HCT116 (cell line): Measurements from ENCODE around the gene ELF5. TPM values are rescaled to one million over a fixed set of nuclear protein-coding genes. Genes with fewer than 3 reads are reported as not detected.

ENCODE experiments used
- ATAC-seq: fragments of 200-7000 bp; cut with Tn5 transposase; 2 replicates; pipeline ENCODE4 v1.9.1; 2020; ENCODE audit warnings: mild to moderate bottlenecking, moderate library complexity
- BruUV-seq: library from RNA; stranded (reverse); fragments of 400-500 nt; replicated peaks from 2 replicates; lab custom pipeline; 2021; lab: Mats Ljungman, UMichigan
- CTCF ChIA-PET: fragments of 300-600 bp; sonication (Branson Sonifier 250); formaldehyde crosslinking; loops from one replicate; lab custom pipeline; 2021; ENCODE audit warnings: antibody characterized with exemption; lab: Charles Lee
- POLR2A ChIA-PET: fragments of 300-600, 350-600 bp; sonication (Branson Sonifier 250); formaldehyde crosslinking; loops from one replicate; lab custom pipeline; 2021; ENCODE audit warnings: antibody characterized with exemption; lab: Charles Lee
- RAD21 ChIA-PET, 2 experiments: fragments of 300-600 bp; sonication (Branson Sonifier 250); formaldehyde crosslinking; loops; one replicate each; lab custom pipeline; 2023; ENCODE audit warnings: low total read pairs in 2 of 2; ENCODE audit not compliant: uncharacterized antibody in 2 of 2, unreplicated experiment in 2 of 2, low non-redundant PET in 1 of 2; lab: Charles Lee
- DNase-seq: peaks from one replicate; pipeline ENCODE4 v3.0.0-alpha.2; 2010; ENCODE audit warnings: low read depth, low spot score
- H2AFZ ChIP-seq: fragments of 200-600 bp; shearing (Covaris generic), sonication (generic); 2 replicates; pipeline ENCODE4 v1.6.1; 2017; ENCODE audit warnings: low read depth, mixed run types, mixed read lengths, antibody characterized with exemption, low read length; ENCODE audit not compliant: poor library complexity, severe bottlenecking
- H3K27ac ChIP-seq: 2 replicates; pipeline ENCODE4 v1.5.1; 2012; ENCODE audit warnings: low read depth, low read length
- H3K27me3 ChIP-seq: fragments of 200-600 bp; sonication (generic); 2 replicates; pipeline ENCODE4 v1.6.1; 2016; ENCODE audit warnings: mixed run types, low read length, mixed read lengths; ENCODE audit not compliant: insufficient read depth
- H3K36me3 ChIP-seq, 2 experiments: fragments of 200-500 bp in 1 of 2; fragments of 200-600 bp in 1 of 2; sonication (Bioruptor generic) in 1 of 2; sonication (generic) in 1 of 2; 2 replicates each; pipeline versions ENCODE4 v1.5.1 to v1.6.1; 2014 to 2016; ENCODE audit warnings: low read length in 2 of 2, inconsistent platforms in 1 of 2, mixed read lengths in 1 of 2, mixed run types in 1 of 2; ENCODE audit not compliant: insufficient read depth in 2 of 2, control insufficient read depth in 1 of 2
- H3K4me1 ChIP-seq, 2 experiments: fragments of 200-600 bp in 1 of 2; sonication (generic) in 1 of 2; 2 replicates each; pipeline versions ENCODE4 v1.5.1 to v1.6.1; 2012 to 2017; ENCODE audit warnings: low read length in 2 of 2, inconsistent platforms in 1 of 2, mild to moderate bottlenecking in 1 of 2, mixed read lengths in 1 of 2, mixed run types in 1 of 2, moderate library complexity in 1 of 2; ENCODE audit not compliant: insufficient read depth in 2 of 2, control insufficient read depth in 1 of 2
- H3K4me2 ChIP-seq: fragments of 200-600 bp; sonication (generic); 2 replicates; pipeline ENCODE4 v1.6.1; 2017; ENCODE audit warnings: mixed run types, low read length, mixed read lengths
- H3K4me3 ChIP-seq, 2 experiments: fragments of 200-600 bp in 1 of 2; sonication (generic) in 1 of 2; replicated peaks in 1 of 2; 2 replicates each; pipeline ENCODE4 v1.5.1; 2011 to 2016; ENCODE audit warnings: low read length in 2 of 2, control low read depth in 1 of 2, low read depth in 1 of 2, mild to moderate bottlenecking in 1 of 2, mixed read lengths in 1 of 2, mixed run types in 1 of 2
- H3K79me2 ChIP-seq: fragments of 200-600 bp; sonication (generic); 2 replicates; pipeline ENCODE4 v1.6.1; 2017; ENCODE audit warnings: mild to moderate bottlenecking, mixed run types, low read length, moderate library complexity, mixed read lengths; ENCODE audit not compliant: insufficient read depth
- H3K9ac ChIP-seq: fragments of 200-600 bp; sonication (generic); 2 replicates; pipeline ENCODE4 v1.6.1; 2016; ENCODE audit warnings: low read length, mixed read lengths
- H3K9me2 ChIP-seq: fragments of 200-600 bp; sonication (generic), shearing (Covaris generic); 2 replicates; pipeline ENCODE4 v1.6.1; 2017; ENCODE audit warnings: mixed run types, mild to moderate bottlenecking, moderate library complexity; ENCODE audit not compliant: insufficient read depth
- H3K9me3 ChIP-seq, 2 experiments: fragments of 200-500 bp in 1 of 2; fragments of 200-600 bp in 1 of 2; sonication (Bioruptor generic) in 1 of 2; sonication (generic) in 1 of 2; 2 replicates each; pipeline ENCODE4 v1.6.1; 2014 to 2017; ENCODE audit warnings: low read length in 2 of 2, mixed read lengths in 2 of 2, inconsistent platforms in 1 of 2, low read depth in 1 of 2, mild to moderate bottlenecking in 1 of 2, mixed run types in 1 of 2, moderate library complexity in 1 of 2; ENCODE audit not compliant: control insufficient read depth in 1 of 2, insufficient read depth in 1 of 2
- H4K20me1 ChIP-seq: fragments of 200-600 bp; sonication (generic), shearing (Covaris generic); 2 replicates; pipeline ENCODE4 v1.6.1; 2017; ENCODE audit warnings: mixed run types, mild to moderate bottlenecking, moderate library complexity; ENCODE audit not compliant: insufficient read depth
- ATF3 ChIP-seq: IDR thresholded peaks from 2 replicates; pipeline ENCODE4 v1.6.1; 2012
- CBX3 ChIP-seq: IDR thresholded peaks from 2 replicates; pipeline ENCODE4 v1.6.1; 2012; ENCODE audit warnings: low read depth
- CEBPB ChIP-seq: IDR thresholded peaks from 2 replicates; pipeline ENCODE4 v1.6.1; 2012; ENCODE audit warnings: low read depth
- EGR1 ChIP-seq: IDR thresholded peaks from 2 replicates; pipeline ENCODE4 v1.6.1; 2012; ENCODE audit warnings: low read depth
- ELF1 ChIP-seq: IDR thresholded peaks from 2 replicates; pipeline ENCODE4 v1.6.1; 2012; ENCODE audit warnings: low read depth, borderline replicate concordance
- EZH2 ChIP-seq: fragments of 200-600 bp; sonication (generic); IDR thresholded peaks from 2 replicates; pipeline ENCODE4 v1.6.1; 2017; ENCODE audit warnings: antibody characterized with exemption, mixed run types
- FOSL1 ChIP-seq: IDR thresholded peaks from 2 replicates; pipeline ENCODE4 v1.6.1; 2012; ENCODE audit warnings: low read depth
- MAX ChIP-seq: IDR thresholded peaks from 2 replicates; pipeline ENCODE4 v1.6.1; 2012
- POLR2A ChIP-seq: IDR thresholded peaks from 2 replicates; pipeline ENCODE4 v1.7.0; 2011; ENCODE audit warnings: borderline replicate concordance; ENCODE audit not compliant: insufficient read depth, insufficient read length; ENCODE audit errors: extremely low read depth
- POLR2AphosphoS5 ChIP-seq: IDR thresholded peaks from 2 replicates; pipeline ENCODE4 v1.6.1; 2011; ENCODE audit warnings: mild to moderate bottlenecking, low read depth, low read length, moderate library complexity
- RAD21 ChIP-seq: IDR thresholded peaks from 2 replicates; pipeline ENCODE4 v1.6.1; 2012; ENCODE audit warnings: low read depth, mild to moderate bottlenecking
- SIN3A ChIP-seq: IDR thresholded peaks from 2 replicates; pipeline ENCODE4 v1.6.1; 2012; ENCODE audit warnings: low read depth
- SP1 ChIP-seq: IDR thresholded peaks from 2 replicates; pipeline ENCODE4 v1.6.1; 2012; ENCODE audit warnings: low read depth
- SRF ChIP-seq: IDR thresholded peaks from 2 replicates; pipeline ENCODE4 v1.6.1; 2012; ENCODE audit warnings: low read depth
- TCF7L2 ChIP-seq: IDR thresholded peaks from 2 replicates; pipeline ENCODE4 v1.7.0; 2011; ENCODE audit warnings: borderline replicate concordance, inconsistent platforms; ENCODE audit not compliant: insufficient read depth, insufficient read length; ENCODE audit errors: extremely low read depth
- YY1 ChIP-seq: IDR thresholded peaks from 2 replicates; pipeline ENCODE4 v1.6.1; 2011; ENCODE audit warnings: low read length, low read depth, moderate library complexity, mild to moderate bottlenecking; ENCODE audit not compliant: insufficient replicate concordance; ENCODE audit errors: extremely low read depth
- ZFX ChIP-seq: fragments of 450-650 bp; IDR thresholded peaks from 2 replicates; pipeline ENCODE4 v1.6.1; 2017
- intact Hi-C: fragments of 100-400 bp; cut with micrococcal nuclease; formaldehyde crosslinking; loops from 2 replicates; pipeline ENCODE4 v1.10.0; 2022
- total RNA-seq: library from RNA; stranded (reverse); gene quantifications from one replicate; pipeline ENCODE4 v1.2.1, GENCODE V29; 2021; ENCODE audit not compliant: unreplicated experiment
- TF ChIP-seq, protein P1 (sequence below): IDR thresholded peaks from 2 replicates; pipeline ENCODE4 v1.6.1; 2011; ENCODE audit warnings: mild to moderate bottlenecking, low read length, moderate library complexity; ENCODE audit not compliant: insufficient replicate concordance; ENCODE audit errors: extremely low read depth
- TF ChIP-seq, protein P2 (sequence below), 3 experiments: fragments of 200-600 bp in 1 of 3; sonication (generic) in 1 of 3; IDR thresholded peaks in 2 of 3; conservative IDR thresholded peaks in 1 of 3; 2 replicates each; pipeline ENCODE4 v1.5.1; 2012 to 2017; ENCODE audit warnings: low read depth in 2 of 3, low read length in 2 of 3, antibody characterized with exemption in 1 of 3, borderline replicate concordance in 1 of 3, control low read depth in 1 of 3, mild to moderate bottlenecking in 1 of 3, mixed read lengths in 1 of 3, mixed run types in 1 of 3, moderate library complexity in 1 of 3; ENCODE audit not compliant: insufficient read depth in 1 of 3
- TF ChIP-seq, protein P3 (sequence below): IDR thresholded peaks from 2 replicates; pipeline ENCODE4 v1.6.1; 2012; ENCODE audit warnings: low read depth

The ELF5 gene
- total RNA-seq, 1 experiment from 2014 or later, result 0.32 TPM

DNA sequence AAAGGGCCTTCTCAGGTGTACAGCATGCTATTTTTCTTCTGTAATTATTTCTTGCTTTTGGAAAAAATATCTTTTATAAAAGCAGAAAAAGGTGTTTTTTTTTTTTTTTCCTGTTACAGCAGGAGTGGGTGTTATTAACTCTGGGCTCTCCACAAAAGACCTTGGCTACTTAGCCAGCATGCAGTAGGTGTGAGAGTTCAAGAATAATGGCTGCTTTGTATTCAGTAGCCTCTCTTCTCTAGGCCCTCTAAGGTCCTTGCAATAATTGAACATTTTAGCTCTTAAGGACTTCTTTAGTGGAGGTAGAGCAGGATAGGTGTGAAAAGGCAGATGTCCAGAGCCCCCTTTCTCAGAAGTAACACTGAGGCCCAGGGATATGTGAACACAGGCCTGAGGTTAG, 3.4 kb downstream of the ELF5 start:
- no peak overlapping the region for H3K27ac ChIP-seq
- H3K36me3 ChIP-seq, result no peaks in the 10 kb centered on the region
- CTCF ChIA-PET, result interaction anchor here (3.5 kb wide), 1 partner anchor 14 kb away, joined by 19 read pairs; no protein-coding TSS in a partner anchor
- TF ChIP-seq, protein P1, sequence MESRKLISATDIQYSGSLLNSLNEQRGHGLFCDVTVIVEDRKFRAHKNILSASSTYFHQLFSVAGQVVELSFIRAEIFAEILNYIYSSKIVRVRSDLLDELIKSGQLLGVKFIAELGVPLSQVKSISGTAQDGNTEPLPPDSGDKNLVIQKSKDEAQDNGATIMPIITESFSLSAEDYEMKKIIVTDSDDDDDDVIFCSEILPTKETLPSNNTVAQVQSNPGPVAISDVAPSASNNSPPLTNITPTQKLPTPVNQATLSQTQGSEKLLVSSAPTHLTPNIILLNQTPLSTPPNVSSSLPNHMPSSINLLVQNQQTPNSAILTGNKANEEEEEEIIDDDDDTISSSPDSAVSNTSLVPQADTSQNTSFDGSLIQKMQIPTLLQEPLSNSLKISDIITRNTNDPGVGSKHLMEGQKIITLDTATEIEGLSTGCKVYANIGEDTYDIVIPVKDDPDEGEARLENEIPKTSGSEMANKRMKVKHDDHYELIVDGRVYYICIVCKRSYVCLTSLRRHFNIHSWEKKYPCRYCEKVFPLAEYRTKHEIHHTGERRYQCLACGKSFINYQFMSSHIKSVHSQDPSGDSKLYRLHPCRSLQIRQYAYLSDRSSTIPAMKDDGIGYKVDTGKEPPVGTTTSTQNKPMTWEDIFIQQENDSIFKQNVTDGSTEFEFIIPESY, result no peak
- TF ChIP-seq CBX3 (no peak), ELF1 (no peak), TCF7L2 (no peak), FOSL1 (no peak), POLR2AphosphoS5 (no peak), MAX (no peak), SP1 (no peak), YY1 (no peak), EZH2 (no peak), ATF3 (no peak), SIN3A (no peak), EGR1 (no peak), SRF (no peak), RAD21 (no peak), CEBPB (no peak), POLR2A (no peak), ZFX (no peak)
- TF ChIP-seq, protein P2, sequence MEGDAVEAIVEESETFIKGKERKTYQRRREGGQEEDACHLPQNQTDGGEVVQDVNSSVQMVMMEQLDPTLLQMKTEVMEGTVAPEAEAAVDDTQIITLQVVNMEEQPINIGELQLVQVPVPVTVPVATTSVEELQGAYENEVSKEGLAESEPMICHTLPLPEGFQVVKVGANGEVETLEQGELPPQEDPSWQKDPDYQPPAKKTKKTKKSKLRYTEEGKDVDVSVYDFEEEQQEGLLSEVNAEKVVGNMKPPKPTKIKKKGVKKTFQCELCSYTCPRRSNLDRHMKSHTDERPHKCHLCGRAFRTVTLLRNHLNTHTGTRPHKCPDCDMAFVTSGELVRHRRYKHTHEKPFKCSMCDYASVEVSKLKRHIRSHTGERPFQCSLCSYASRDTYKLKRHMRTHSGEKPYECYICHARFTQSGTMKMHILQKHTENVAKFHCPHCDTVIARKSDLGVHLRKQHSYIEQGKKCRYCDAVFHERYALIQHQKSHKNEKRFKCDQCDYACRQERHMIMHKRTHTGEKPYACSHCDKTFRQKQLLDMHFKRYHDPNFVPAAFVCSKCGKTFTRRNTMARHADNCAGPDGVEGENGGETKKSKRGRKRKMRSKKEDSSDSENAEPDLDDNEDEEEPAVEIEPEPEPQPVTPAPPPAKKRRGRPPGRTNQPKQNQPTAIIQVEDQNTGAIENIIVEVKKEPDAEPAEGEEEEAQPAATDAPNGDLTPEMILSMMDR (IDR thresholded peaks at IDR 0.05 in 2 of 3, conservative IDR thresholded peaks at IDR 0.05 in 1 of 3; ENCODE audit: borderline replicate concordance in 1 of 3, insufficient read depth in 1 of 3, low read depth in 2 of 3, low read length in 2 of 3), result no peak
- TF ChIP-seq, protein P3, sequence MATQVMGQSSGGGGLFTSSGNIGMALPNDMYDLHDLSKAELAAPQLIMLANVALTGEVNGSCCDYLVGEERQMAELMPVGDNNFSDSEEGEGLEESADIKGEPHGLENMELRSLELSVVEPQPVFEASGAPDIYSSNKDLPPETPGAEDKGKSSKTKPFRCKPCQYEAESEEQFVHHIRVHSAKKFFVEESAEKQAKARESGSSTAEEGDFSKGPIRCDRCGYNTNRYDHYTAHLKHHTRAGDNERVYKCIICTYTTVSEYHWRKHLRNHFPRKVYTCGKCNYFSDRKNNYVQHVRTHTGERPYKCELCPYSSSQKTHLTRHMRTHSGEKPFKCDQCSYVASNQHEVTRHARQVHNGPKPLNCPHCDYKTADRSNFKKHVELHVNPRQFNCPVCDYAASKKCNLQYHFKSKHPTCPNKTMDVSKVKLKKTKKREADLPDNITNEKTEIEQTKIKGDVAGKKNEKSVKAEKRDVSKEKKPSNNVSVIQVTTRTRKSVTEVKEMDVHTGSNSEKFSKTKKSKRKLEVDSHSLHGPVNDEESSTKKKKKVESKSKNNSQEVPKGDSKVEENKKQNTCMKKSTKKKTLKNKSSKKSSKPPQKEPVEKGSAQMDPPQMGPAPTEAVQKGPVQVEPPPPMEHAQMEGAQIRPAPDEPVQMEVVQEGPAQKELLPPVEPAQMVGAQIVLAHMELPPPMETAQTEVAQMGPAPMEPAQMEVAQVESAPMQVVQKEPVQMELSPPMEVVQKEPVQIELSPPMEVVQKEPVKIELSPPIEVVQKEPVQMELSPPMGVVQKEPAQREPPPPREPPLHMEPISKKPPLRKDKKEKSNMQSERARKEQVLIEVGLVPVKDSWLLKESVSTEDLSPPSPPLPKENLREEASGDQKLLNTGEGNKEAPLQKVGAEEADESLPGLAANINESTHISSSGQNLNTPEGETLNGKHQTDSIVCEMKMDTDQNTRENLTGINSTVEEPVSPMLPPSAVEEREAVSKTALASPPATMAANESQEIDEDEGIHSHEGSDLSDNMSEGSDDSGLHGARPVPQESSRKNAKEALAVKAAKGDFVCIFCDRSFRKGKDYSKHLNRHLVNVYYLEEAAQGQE, result no peak
- H3K9me3 ChIP-seq, result no peaks in the 10 kb centered on the region
- H2AFZ ChIP-seq, result no peak overlapping the region
- DNase-seq (no peak), ATAC-seq (no peak)
- no TSS peak for BruUV-seq
- no peaks in the 10 kb centered on the region for H4K20me1 ChIP-seq
- no peaks in the 10 kb centered on the region for H3K9me2 ChIP-seq
- no peaks in the 10 kb centered on the region for H3K27me3 ChIP-seq
- no peak overlapping the region for H3K4me2 ChIP-seq
- peaks cover 2 to 22% of the 10 kb centered on the region in 2 experiments; a peak in 2 of 4 replicates for H3K4me1 ChIP-seq
- RAD21 ChIA-PET, result no interaction called here
- H3K4me3 ChIP-seq, result no peak overlapping the region
- POLR2A ChIA-PET, result no interaction called here
- H3K9ac ChIP-seq, result no peak overlapping the region
- no peaks in the 10 kb centered on the region for H3K79me2 ChIP-seq
- intact Hi-C loops, result no loop called here
